ENCODE measurements around the gene NLRX1. TPM values are rescaled to one million over a fixed set of nuclear protein-coding genes. Genes with fewer than 3 reads are reported as not detected.

NLRX1 gene
- polyA plus RNA-seq, 1 of the 3 experiments (the other 2 are of a cell fraction), result 13.7 TPM

DNA sequence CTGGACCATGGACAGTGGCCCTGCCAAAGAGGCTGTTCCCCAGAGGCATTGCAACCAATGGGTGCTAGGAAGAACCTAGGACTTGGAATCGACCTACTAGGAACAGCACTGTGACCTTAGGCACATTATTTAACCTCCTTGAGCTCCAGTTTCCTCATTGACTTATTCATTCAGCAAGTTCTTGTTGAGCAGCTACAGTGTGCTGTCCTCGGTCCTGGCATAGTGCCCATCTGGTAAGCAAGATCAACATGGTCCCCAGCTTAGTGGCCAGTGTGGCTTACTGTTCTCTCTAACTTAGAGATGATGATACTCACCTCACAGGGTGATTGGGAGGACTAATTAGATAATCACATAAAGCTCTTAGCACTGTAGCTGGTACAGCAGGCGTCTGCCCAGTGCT lies 11.5 kb upstream of the NLRX1 start (continued):
- TF ChIP-seq, protein P1, sequence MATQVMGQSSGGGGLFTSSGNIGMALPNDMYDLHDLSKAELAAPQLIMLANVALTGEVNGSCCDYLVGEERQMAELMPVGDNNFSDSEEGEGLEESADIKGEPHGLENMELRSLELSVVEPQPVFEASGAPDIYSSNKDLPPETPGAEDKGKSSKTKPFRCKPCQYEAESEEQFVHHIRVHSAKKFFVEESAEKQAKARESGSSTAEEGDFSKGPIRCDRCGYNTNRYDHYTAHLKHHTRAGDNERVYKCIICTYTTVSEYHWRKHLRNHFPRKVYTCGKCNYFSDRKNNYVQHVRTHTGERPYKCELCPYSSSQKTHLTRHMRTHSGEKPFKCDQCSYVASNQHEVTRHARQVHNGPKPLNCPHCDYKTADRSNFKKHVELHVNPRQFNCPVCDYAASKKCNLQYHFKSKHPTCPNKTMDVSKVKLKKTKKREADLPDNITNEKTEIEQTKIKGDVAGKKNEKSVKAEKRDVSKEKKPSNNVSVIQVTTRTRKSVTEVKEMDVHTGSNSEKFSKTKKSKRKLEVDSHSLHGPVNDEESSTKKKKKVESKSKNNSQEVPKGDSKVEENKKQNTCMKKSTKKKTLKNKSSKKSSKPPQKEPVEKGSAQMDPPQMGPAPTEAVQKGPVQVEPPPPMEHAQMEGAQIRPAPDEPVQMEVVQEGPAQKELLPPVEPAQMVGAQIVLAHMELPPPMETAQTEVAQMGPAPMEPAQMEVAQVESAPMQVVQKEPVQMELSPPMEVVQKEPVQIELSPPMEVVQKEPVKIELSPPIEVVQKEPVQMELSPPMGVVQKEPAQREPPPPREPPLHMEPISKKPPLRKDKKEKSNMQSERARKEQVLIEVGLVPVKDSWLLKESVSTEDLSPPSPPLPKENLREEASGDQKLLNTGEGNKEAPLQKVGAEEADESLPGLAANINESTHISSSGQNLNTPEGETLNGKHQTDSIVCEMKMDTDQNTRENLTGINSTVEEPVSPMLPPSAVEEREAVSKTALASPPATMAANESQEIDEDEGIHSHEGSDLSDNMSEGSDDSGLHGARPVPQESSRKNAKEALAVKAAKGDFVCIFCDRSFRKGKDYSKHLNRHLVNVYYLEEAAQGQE (IDR thresholded peaks at IDR 0.05; ENCODE audit: low read depth, low read length), result no peak
- TF ChIP-seq, protein P2, sequence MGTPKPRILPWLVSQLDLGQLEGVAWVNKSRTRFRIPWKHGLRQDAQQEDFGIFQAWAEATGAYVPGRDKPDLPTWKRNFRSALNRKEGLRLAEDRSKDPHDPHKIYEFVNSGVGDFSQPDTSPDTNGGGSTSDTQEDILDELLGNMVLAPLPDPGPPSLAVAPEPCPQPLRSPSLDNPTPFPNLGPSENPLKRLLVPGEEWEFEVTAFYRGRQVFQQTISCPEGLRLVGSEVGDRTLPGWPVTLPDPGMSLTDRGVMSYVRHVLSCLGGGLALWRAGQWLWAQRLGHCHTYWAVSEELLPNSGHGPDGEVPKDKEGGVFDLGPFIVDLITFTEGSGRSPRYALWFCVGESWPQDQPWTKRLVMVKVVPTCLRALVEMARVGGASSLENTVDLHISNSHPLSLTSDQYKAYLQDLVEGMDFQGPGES (IDR thresholded peaks at IDR 0.05; ENCODE audit: low read depth, low read length), result no peak
- TF ChIP-seq RFX5 (IDR thresholded peaks at IDR 0.05; ENCODE audit: low read length), result no peak
- no peak for TF ChIP-seq SMC3 (IDR thresholded peaks at IDR 0.05; ENCODE audit: low read depth, low read length)
- TF ChIP-seq, protein P3, sequence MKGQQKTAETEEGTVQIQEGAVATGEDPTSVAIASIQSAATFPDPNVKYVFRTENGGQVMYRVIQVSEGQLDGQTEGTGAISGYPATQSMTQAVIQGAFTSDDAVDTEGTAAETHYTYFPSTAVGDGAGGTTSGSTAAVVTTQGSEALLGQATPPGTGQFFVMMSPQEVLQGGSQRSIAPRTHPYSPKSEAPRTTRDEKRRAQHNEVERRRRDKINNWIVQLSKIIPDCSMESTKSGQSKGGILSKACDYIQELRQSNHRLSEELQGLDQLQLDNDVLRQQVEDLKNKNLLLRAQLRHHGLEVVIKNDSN (IDR thresholded peaks at IDR 0.05; ENCODE audit: borderline replicate concordance, low read depth), result no peak
- TF ChIP-seq FOXJ3 (CRISPR knock-in tag; IDR thresholded peaks at IDR 0.05), result no peak
- TF ChIP-seq TAF1 (IDR thresholded peaks at IDR 0.05; ENCODE audit: borderline replicate concordance, low read depth, low read length), result no peak
- no peak for TF ChIP-seq TCF12 (IDR thresholded peaks at IDR 0.05)
- TF ChIP-seq, protein P4, sequence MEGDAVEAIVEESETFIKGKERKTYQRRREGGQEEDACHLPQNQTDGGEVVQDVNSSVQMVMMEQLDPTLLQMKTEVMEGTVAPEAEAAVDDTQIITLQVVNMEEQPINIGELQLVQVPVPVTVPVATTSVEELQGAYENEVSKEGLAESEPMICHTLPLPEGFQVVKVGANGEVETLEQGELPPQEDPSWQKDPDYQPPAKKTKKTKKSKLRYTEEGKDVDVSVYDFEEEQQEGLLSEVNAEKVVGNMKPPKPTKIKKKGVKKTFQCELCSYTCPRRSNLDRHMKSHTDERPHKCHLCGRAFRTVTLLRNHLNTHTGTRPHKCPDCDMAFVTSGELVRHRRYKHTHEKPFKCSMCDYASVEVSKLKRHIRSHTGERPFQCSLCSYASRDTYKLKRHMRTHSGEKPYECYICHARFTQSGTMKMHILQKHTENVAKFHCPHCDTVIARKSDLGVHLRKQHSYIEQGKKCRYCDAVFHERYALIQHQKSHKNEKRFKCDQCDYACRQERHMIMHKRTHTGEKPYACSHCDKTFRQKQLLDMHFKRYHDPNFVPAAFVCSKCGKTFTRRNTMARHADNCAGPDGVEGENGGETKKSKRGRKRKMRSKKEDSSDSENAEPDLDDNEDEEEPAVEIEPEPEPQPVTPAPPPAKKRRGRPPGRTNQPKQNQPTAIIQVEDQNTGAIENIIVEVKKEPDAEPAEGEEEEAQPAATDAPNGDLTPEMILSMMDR (IDR thresholded peaks at IDR 0.05), result no peak
- no peak for TF ChIP-seq SIN3A (IDR thresholded peaks at IDR 0.05; ENCODE audit: borderline replicate concordance, low read depth, low read length)

DNA sequence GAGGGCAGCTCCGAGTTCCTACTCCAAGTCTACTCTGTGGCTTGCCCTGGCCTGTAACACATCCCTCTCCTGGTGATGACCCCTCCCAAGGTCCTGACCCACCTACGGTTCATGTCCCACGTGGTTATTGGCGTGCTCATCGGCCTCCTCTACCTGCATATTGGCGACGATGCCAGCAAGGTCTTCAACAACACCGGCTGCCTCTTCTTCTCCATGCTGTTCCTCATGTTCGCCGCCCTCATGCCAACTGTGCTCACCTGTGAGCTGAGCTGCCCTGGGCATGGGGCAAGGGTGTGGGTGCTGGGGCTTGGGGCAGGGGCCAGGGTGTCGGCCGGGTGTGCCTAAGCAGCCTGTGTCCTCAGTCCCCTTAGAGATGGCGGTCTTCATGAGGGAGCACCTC lies 10.1 kb upstream of the NLRX1 start:
- Histone ChIP-seq H3K79me2 (ENCODE audit: insufficient read depth) (no peaks in the 10 kb centered on the region), H3K27ac (ENCODE audit: low read depth in 2 of 2, low read length in 1 of 2) (no peak overlapping the region), H3K9me2 (no peaks in the 10 kb centered on the region), H2AFZ (ENCODE audit: low read depth) (no peak overlapping the region), H3K4me3 (ENCODE audit: low read depth in 2 of 2, low read length in 1 of 2) (no peak overlapping the region), H3K4me1 (ENCODE audit: control insufficient read depth in 1 of 2, insufficient read depth in 2 of 2, low read depth in 1 of 2, low read length in 1 of 2) (peaks cover 0 to 7% of the 10 kb centered on the region in 2 experiments; a peak in 1 of 4 replicates), H3K4me2 (no peak overlapping the region), H3K9ac (no peak overlapping the region), H3K36me3 (replicated peaks in 1 of 2; ENCODE audit: control insufficient read depth in 1 of 2, insufficient read depth in 2 of 2, low read length in 1 of 2) (no peaks in the 10 kb centered on the region), H3K27me3 (ENCODE audit: insufficient read depth) (no peaks in the 10 kb centered on the region), H4K20me1 (ENCODE audit: insufficient read depth) (no peaks in the 10 kb centered on the region), H3K9me3 (no peaks in the 10 kb centered on the region), H3F3A (replicated peaks; ENCODE audit: insufficient read depth) (no peaks in the 10 kb centered on the region)
- DNase-seq, result no peak
- TF ChIP-seq NRF1 (IDR thresholded peaks at IDR 0.05; ENCODE audit: low read depth, low read length), result no peak
- no peak for TF ChIP-seq SMC3 (IDR thresholded peaks at IDR 0.05; ENCODE audit: low read depth, low read length)
- no peak for TF ChIP-seq RCOR1 (IDR thresholded peaks at IDR 0.05; ENCODE audit: low read length)
- TF ChIP-seq, protein P1 (IDR thresholded peaks at IDR 0.05; ENCODE audit: low read depth, low read length), result no peak
- no peak for TF ChIP-seq RAD21 (IDR thresholded peaks at IDR 0.05; ENCODE audit: low read length)
- ChIA-PET CTCF (interaction anchor here (1.2 to 8.9 kb wide), 4 partner anchors 10 to 48 kb away, joined by 3 to 48 read pairs (median 6); partner anchors contain the start of genes ABCG4 and CBL), POLR2A (no interaction called here)
- WGBS (ENCODE audit: low lambda C conversion rate), result 91% methylated on average over 13 of the region's 13 CpGs
